ENCODE data around the gene CDH5. TPM values are rescaled to one million over a fixed set of nuclear protein-coding genes. Genes with fewer than 3 reads are reported as not detected.

CDH5 gene
- total and polyA plus RNA-seq, 7 donors = 15.1 to 48.4 (median 22.2) TPM

DNA sequence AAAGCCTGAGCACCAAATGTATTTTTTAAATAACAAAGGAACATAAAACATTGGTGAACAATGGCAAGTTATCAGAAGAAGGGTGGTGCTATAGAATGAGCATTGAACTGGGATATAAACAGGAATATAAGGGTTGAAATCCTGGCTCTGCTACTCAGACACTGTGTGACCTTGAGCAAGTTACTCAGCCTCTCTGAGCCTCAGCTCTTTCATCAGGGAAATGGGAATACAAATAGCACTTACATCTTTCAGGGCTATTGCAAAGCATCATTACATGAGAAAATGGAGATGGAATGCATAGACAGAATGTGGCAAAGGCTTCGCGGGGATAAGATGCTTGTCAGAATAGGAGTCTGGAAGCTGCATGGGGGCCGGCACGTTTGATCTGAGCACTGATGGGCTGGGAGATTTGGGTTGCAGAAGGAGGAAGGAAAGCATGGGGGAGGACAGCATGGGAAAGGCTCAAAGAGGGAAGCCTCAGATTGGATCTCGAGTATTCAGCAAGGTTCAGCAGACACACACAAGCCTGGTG is 4.8 kb upstream of the CDH5 start:
- no peak overlapping the region for H3K27ac ChIP-seq
- no peak for DNase-seq
- WGBS, 3 donors = 62 to 80% (median 70%) methylated on average over 5 of the region's 5 CpGs

DNA sequence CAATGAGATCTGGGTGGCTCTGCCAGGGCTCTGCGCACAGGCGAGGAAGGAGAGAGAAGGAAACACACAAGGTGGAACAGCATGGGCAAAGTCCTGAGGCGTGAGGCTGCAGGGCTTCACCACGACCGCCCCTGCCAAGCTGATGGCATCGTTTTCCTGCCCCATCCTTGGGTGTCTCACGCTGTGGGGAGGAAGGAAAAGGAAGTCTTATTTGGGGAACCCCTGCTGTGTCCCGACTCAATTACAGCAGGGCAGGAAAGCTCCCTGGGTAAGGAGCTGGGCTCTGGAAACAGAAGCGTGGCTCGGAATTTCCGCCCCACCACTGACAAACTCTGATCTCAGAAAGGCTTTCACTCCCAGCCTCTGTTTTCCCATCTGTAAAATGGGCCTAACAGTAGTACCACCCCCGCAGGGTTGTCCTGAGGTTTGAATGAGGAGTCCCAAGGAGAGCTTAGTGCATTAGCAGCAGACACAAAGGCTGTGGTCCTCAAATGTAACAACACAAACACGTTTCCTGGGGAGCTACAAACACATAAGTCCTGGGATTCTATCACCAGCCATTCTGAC is 3.2 kb upstream of the CDH5 start:
- TF ChIP-seq, protein P1, sequence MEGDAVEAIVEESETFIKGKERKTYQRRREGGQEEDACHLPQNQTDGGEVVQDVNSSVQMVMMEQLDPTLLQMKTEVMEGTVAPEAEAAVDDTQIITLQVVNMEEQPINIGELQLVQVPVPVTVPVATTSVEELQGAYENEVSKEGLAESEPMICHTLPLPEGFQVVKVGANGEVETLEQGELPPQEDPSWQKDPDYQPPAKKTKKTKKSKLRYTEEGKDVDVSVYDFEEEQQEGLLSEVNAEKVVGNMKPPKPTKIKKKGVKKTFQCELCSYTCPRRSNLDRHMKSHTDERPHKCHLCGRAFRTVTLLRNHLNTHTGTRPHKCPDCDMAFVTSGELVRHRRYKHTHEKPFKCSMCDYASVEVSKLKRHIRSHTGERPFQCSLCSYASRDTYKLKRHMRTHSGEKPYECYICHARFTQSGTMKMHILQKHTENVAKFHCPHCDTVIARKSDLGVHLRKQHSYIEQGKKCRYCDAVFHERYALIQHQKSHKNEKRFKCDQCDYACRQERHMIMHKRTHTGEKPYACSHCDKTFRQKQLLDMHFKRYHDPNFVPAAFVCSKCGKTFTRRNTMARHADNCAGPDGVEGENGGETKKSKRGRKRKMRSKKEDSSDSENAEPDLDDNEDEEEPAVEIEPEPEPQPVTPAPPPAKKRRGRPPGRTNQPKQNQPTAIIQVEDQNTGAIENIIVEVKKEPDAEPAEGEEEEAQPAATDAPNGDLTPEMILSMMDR (IDR thresholded peaks at IDR 0.05) = no peak
- H3K36me3 ChIP-seq (ENCODE audit: insufficient read depth in 1 of 2, low read depth in 1 of 2) = no peaks in the 10 kb centered on the region
- H3K9me3 ChIP-seq = no peaks in the 10 kb centered on the region
- H3K27me3 ChIP-seq (ENCODE audit: insufficient read depth in 3 of 3, low read length in 2 of 3) = peaks cover 0 to 22% (median 4%) of the 10 kb centered on the region in 3 donors
- no peaks in the 10 kb centered on the region for H3K4me1 ChIP-seq
- peak overlapping the region; percentile 43 for H3K27ac ChIP-seq
- no peak for ATAC-seq
- intact Hi-C loops (cut with DNase I) = no loop called here
- WGBS, 3 donors = 70 to 81% (median 79%) methylated on average over 12 to 13 of the region's 13 CpGs
- H3K4me3 ChIP-seq = no peak overlapping the region
- no peak for DNase-seq

More for the DNA sequence above, 4.8 kb upstream of the CDH5 start:
- no peaks in the 10 kb centered on the region for H3K9me3 ChIP-seq
- no peaks in the 10 kb centered on the region for H3K36me3 ChIP-seq (ENCODE audit: insufficient read depth in 1 of 2, low read depth in 1 of 2)
- TF ChIP-seq, protein P1 (IDR thresholded peaks at IDR 0.05) = no peak
- H3K4me3 ChIP-seq = no peak overlapping the region
- peaks cover 0 to 33% (median 4%) of the 10 kb centered on the region in 3 donors for H3K27me3 ChIP-seq (ENCODE audit: insufficient read depth in 3 of 3, low read length in 2 of 3)
- intact Hi-C loops (cut with DNase I) = no loop called here
- H3K4me1 ChIP-seq = no peaks in the 10 kb centered on the region
- no peak for ATAC-seq

DNA sequence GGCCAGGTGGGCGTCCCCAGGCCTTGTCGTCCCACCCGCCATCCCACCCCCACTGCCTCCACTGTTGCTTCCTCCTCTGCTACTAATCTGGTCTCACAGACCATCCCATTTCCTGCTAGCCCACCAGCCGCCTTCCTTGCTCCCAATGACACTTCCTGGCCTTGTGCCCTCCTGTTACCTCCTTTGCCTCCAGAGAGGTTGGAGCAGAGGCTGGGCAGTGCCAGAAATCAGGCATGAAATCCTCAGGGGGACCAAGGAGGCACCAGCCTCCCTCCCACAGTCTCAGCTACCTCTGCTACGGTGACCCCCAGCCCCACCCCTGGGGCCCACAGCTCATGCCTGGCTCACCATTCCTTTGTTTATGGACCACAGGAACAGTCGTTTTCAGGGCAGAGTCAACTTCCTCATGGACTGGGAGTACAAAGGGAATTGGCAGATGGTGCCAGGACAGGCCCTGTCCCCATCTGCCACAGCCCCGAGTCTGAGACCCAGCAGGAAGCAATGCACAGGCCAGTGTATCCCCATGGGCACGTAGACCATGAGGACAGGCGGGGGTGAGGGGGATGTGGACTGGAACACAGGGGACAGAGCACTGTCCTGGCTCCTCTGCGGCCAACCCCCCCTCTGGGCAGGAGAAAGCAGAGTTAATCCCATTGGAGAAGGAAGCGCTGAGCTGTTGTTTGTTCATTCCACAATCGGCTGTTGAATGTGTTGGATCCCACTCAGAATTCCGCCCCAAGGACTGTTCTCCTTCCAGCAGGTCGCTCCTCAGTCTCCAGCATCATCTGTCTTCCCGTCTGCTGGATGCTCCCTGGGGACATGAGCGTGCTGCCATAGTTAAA is 2.2 kb upstream of the CDH5 start:
- H3K27ac ChIP-seq = peak overlapping the region; percentile 67
- no peaks in the 10 kb centered on the region for H3K4me1 ChIP-seq
- no peak overlapping the region for H3K4me3 ChIP-seq
- intact Hi-C loops (cut with DNase I) = no loop called here
- ATAC-seq = peak; percentile 27 to 50 (median 46)
- H3K27me3 ChIP-seq (ENCODE audit: insufficient read depth in 3 of 3, low read length in 2 of 3) = peaks cover 0 to 19% (median 4%) of the 10 kb centered on the region in 3 donors
- peak; percentile 60 to 79 for DNase-seq
- no peaks in the 10 kb centered on the region for H3K9me3 ChIP-seq
- TF ChIP-seq, protein P1 (IDR thresholded peaks at IDR 0.05) = no peak
- 30 to 34% (median 32%) methylated on average over 16 of the region's 16 CpGs for WGBS, 3 donors
- H3K36me3 ChIP-seq (ENCODE audit: insufficient read depth in 1 of 2, low read depth in 1 of 2) = no peaks in the 10 kb centered on the region

DNA sequence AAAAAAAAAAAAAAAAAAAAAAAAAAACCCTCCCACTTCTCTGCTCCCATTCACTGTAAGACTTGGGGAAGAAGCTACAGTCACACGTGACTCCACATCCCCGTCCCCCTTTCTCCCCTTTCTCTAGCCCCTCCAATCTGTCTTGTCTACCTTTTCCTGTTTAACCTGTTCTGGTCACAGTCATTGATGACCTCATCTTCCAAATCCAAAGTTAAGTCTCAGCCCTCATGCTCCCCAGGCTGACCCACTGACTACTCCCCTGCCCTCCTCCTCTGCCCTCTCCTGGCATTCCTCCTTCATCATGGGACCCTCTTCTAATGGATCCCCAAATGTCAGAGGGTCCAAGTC is 1.6 kb upstream of the CDH5 start:
- TF ChIP-seq, protein P1 (IDR thresholded peaks at IDR 0.05) = no peak
- no peaks in the 10 kb centered on the region for H3K36me3 ChIP-seq (ENCODE audit: insufficient read depth in 1 of 2, low read depth in 1 of 2)
- ATAC-seq = no peak
- H3K27ac ChIP-seq = peak overlapping the region; percentile 67
- peak overlapping the region; percentile 10 for H3K4me3 ChIP-seq
- H3K9me3 ChIP-seq = no peaks in the 10 kb centered on the region
- WGBS, 3 donors = 20 to 32% (median 29%) methylated on average over 2 of the region's 2 CpGs
- intact Hi-C loops (cut with DNase I) = no loop called here
- no peaks in the 10 kb centered on the region for H3K4me1 ChIP-seq
- no peak for DNase-seq
- peaks cover 0 to 19% (median 4%) of the 10 kb centered on the region in 3 donors for H3K27me3 ChIP-seq (ENCODE audit: insufficient read depth in 3 of 3, low read length in 2 of 3)
